NOMO-1 treated with dmso at 0.1 percent for 144 hours (cell line): ENCODE data around the gene MYH15.
"Not testable (repeated sequence)": the region's sequence is repeated elsewhere in the genome, so short reads cannot be mapped to it uniquely, and the experiment has no call there.

Experiments used
- DNase-seq: peaks from one replicate; lab custom pipeline; 2025; ENCODE audit not compliant: unreplicated experiment; lab: John Stamatoyannopoulos, UW

The MYH15 gene

DNA sequence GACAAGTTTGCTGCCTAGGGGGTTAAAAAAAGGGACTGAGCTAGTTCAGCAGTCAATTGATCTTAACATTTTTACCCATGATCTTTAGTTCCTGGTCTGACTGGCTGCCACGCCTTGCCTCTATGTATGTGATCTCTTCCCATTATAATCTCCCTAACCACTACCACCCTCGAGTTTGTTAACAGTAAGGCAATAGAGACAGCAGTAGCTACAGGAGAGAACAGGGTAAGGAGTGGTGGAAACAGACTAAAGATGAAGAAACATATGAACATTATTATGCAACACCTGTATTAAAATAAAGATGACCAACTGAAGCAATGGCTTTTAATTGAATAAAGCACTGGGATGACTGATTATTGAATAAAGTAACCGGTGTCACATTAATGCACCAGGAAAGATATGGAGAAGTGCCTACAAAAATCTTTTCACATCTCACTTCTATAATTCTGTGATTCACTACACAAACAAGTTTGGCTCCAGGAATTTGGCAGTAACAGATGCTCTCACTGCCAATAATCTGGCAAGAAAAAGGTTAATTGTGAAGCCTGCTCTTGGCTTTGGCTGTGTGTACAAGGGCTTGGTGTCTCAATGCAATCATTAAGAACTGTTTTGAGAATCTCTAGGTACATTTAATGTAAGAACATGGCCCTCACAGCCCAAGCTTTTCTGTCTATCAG lies 118.3 kb downstream of the MYH15 start:
- DNase-seq: no peak

GRCh38 chr3:108389372-108389771 lies 121.0 kb downstream of the MYH15 start:
- no peak for DNase-seq

GRCh38 chr3:108388136-108389132 lies 122.0 kb downstream of the MYH15 start:
- no peak for DNase-seq

- no peak for DNase-seq
These were observed 123.3 kb downstream of the MYH15 start for GRCh38 chr3:108387063-108387462.

DNA sequence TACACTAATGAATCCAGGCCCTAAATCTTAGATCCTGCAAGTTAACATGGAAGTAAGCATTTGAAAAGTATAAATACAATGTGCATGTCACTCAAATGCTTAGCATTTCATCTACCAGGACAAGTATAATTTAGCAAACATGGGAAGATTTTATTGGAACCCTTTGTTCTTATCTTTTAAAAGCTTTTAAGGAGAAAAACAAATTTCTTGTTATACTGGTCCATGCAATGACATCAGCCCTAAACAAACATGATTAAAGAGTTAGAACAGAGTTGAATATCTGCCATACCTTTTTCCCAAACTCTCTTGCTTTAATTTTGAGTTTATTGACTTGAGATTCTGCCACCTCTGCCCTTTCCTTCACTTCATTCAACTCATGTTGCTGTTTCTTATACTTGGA lies 127.1 kb downstream of the MYH15 start:
- DNase-seq: no peak

DNA sequence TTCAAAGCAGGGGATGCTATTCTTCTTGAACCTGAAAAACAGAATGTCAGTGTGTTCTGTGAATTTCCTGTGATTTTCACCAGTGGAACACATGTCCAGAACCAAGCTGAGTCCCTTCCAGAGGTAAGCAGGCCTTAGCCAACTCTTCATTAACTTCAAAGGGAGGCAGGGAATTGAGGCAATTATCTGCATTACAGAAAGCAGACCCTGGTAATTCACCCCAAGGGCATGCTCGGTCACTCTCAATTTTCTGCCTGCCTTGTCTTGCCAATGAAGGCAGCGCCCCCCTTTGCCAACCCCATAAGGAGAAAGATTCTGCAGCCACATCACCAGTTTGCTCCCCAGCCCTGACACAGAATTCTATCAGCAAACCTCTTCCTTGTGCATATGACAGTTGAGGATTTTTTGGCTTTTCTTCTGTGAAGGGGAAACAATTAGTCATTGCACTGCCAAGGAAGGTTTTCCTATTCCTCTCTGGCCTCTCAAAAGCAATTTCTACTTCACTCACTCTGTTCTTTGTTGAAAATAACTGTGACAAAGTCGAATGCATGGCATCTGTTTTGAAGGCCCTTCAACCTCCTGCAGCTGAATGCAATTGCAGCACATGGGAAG lies 128.8 kb downstream of the MYH15 start:
- DNase-seq: no peak

- DNase-seq: no peak
These were observed 130.1 kb downstream of the MYH15 start for GRCh38 chr3:108380128-108380795.

- not testable (repeated sequence) for DNase-seq
These were observed 131.4 kb downstream of the MYH15 start for GRCh38 chr3:108378952-108379342.

DNA sequence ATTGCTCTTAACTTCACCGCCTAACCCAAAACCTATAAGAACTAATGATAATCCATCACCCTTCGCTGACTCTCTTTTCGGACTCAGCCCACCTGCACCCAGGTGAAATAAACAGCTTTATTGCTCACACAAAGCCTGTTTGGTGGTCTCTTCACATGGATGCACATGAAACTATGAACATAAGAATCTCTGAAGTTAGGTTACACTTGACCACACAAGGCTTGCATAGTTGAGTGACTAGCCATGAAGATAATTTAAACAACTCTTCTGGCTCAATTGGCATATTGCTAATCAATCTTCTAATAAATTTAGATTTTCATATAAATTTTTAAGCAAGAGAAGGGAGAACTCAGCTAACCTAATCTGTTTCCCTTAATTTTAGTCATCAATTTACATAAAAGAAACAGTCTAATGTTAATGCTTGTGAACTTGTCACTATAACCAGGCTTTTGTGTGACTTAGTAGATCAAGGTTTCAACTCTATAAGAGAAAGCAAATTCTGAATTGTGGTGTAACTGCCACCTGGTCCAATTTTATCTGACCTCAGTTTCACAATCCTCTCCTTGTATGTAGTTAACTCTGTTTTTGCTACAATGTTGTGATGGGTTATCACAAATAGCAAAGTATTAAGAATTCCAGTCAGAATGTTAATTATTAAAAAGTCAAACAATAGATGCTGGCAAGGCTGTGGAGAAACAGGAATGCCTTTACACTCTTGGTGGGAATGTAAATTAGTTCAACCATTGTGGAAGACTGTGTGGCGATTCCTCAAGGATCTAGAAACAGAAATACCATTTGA lies 132.0 kb downstream of the MYH15 start:
- no peak for DNase-seq

GRCh38 chr3:108377384-108377783 lies 133.0 kb downstream of the MYH15 start:
- DNase-seq: no peak

DNA sequence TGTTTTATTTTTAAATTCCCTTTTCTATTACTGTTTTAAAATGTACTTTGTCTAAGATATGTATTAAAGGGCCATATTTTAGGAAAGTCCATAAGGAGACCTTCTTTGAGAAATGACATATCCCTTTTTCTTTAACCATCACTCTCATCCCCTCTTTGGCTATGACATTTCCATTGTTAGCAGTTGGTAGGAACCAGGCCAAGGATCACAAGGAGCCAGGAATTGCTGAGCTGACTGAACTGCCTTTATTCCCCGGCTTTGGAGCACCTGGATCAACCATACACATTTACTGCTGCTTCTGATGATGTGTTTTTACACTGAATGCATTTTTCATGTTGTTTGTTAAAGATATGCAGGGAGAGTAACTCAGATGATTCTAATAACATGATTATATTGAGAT lies 134.4 kb downstream of the MYH15 start:
- DNase-seq: no peak

DNA sequence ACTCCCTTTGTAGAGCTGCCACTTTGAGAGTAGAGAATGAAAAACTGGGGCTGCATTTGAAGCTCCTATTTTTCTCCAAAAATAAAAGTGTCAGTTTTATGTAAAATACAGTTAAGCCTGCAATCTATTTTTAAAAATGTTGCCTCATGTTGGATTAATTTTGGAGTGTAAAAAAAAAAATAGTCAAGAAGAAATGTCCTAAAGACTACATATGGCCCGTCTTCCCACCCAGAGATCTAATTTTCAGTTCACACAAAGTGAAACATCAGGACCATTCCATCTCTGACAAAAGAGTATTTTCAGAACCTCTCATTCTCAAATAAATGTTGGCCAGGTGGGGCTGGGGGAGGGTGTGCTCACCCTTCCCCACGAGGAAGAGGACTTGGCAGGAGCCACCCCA lies 151.4 kb downstream of the MYH15 start:
- no peak for DNase-seq

- no peak for DNase-seq
These were observed 153.4 kb downstream of the MYH15 start for GRCh38 chr3:108357042-108357441.

- DNase-seq: no peak
These were observed 155.8 kb downstream of the MYH15 start for GRCh38 chr3:108354562-108354961.

- no peak for DNase-seq
These were observed 158.2 kb downstream of the MYH15 start for GRCh38 chr3:108352176-108352575.

- peak; percentile 92 for DNase-seq
These were observed 163.8 kb downstream of the MYH15 start for GRCh38 chr3:108346301-108347227.

DNA sequence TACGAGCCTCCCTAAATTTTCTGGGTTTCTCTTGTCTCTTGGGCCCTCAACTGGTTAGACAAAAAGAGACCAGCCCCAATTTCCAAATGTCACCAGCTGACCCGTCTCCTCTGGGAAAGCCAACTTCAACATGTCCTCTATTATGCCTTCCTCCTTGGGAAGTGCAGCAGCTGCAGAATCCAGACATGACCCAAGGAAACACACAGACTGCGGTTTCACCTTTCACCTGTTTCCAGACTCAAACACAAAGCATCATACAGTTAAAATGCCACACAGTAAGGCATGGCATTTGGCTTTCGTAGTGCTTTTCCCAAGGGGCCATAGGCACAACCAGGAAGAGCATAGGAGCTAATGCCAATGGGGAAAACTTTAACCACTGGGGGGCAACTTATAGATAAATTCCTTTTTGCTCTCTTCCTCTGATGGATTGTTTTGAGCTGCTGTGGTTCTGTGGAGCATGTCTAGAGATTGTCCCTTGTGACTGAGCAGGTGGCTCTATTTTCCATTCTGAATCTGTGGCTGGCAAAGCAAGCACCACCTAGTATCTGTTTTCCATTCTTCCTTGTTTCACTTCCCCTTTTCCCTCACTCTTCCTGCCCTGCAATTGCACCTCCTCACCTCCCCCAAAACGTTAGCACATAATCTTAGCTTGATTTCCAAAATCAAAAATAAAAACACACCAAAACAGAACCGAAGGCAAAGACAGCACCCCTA lies 164.7 kb downstream of the MYH15 start:
- peak; percentile 38 for DNase-seq

- DNase-seq: no peak
These were observed 166.9 kb downstream of the MYH15 start for GRCh38 chr3:108343491-108343890.
